Fibroblast of mammary gland (primary cell): ENCODE measurements around the gene WDR37.

Source experiments
- DNase-seq: peaks from one replicate; pipeline ENCODE4 v3.0.0-alpha.2; 2010; ENCODE audit warnings: low read depth
- H3K4me3 ChIP-seq: 2 replicates; pipeline ENCODE4 v1.5.1; 2011; ENCODE audit warnings: low read depth, mild to moderate bottlenecking, low read length, moderate library complexity; ENCODE audit not compliant: control insufficient read depth
- CTCF ChIP-seq: conservative IDR thresholded peaks from 2 replicates; pipeline ENCODE4 v1.5.1; 2011; ENCODE audit warnings: low read depth, low read length, inconsistent platforms; ENCODE audit not compliant: control insufficient read depth, insufficient read depth

The WDR37 gene

GRCh38 chr10:1168763-1169162 lies 112.6 kb downstream of the WDR37 start:
- no peak for DNase-seq
- H3K4me3 ChIP-seq, result no peak overlapping the region
- no peak for TF ChIP-seq CTCF

- no peak for TF ChIP-seq CTCF
- DNase-seq, result no peak
- no peak overlapping the region for H3K4me3 ChIP-seq
These were observed 113.2 kb downstream of the WDR37 start for GRCh38 chr10:1169186-1169885.

GRCh38 chr10:1169981-1170866 lies 114.0 kb downstream of the WDR37 start:
- TF ChIP-seq CTCF, result no peak
- DNase-seq, result no peak
- H3K4me3 ChIP-seq, result no peak overlapping the region

- TF ChIP-seq CTCF, result no peak
- no peak for DNase-seq
- no peak overlapping the region for H3K4me3 ChIP-seq
These were observed 114.6 kb downstream of the WDR37 start for GRCh38 chr10:1170867-1171180.

GRCh38 chr10:1171182-1171581 lies 115.0 kb downstream of the WDR37 start:
- DNase-seq, result no peak
- no peak overlapping the region for H3K4me3 ChIP-seq
- TF ChIP-seq CTCF, result no peak

GRCh38 chr10:1171586-1171985 lies 115.4 kb downstream of the WDR37 start:
- H3K4me3 ChIP-seq, result no peak overlapping the region
- DNase-seq, result no peak
- TF ChIP-seq CTCF, result no peak
